ENCODE measurements around the gene SLC8A2.
"Not testable (repeated sequence)": the region's sequence is repeated elsewhere in the genome, so short reads cannot be mapped to it uniquely, and the experiment has no call there.

SLC8A2 gene

GRCh38 chr19:47428177-47428894 lies 43.4 kb downstream of the SLC8A2 start:
- peak; percentile 83 for DNase-seq

GRCh38 chr19:47427241-47428176 lies 44.2 kb downstream of the SLC8A2 start:
- DNase-seq = peak; percentile 74

- no peak for DNase-seq
Measured at GRCh38 chr19:47423203-47423882, 48.4 kb downstream of the SLC8A2 start.

DNA sequence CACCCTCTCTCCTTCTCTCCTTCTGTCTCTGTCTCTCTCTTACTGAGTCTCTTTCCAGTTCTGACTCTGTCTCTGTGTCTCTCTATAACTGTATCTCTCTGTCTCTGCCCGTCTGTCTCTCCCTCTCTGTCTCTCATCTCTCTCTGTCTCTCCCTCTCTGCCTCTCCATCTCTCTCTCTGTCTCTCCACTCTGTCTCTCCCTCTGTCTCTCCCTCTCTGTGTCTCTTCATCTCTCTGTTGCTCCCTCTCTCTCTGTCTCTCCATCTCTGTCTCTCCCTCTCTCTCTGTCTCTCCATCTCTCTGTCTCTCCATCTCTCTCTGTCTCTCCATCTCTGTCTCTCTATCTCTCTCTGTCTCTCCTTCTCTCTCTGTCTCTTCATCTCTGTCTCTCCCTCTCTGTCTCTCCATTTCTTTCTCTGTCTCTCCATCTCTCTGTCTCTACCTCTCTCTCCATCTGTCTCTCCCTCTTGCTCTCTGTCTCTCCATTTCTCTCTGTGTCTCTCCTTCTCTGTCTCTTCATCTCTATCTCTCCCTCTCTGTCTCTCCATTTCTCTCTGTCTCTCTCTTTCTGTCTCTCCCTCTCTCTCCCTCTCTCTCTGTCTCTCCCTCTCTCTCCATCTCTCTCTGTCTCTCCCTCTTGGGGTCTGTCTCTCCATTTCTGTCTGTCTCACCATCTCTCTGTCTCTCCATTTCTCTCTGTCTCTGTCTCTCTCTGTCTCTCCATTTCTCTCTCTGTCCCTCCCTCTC lies 49.1 kb downstream of the SLC8A2 start:
- no peak for DNase-seq

DNA sequence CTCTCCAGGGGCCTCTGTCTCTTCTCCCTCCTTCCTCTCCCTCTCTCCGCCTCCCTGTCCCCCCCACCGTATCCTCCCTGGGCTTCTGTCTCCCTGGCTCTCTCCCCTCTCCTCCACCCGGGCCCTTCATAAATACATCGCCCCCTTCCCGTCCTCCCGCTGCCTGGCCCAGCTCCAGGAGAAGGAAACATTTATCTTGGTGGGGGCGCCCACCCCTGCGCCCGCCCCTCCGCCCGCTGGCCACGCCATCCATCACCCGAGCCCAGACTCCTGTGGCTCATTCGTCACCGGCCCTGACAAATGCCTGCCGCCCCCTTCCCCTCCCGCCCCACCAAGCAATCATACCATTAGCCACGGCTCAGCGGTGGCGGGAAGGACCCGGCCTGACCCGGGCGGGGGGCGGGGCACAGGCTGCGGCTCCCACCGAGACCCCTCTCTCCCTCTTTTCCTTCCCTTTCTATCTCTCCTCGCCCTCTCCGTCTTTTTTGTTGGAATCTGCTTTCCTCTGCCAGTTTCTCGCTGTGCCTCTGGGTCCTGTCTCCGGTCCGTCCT lies 49.8 kb downstream of the SLC8A2 start:
- no peak for DNase-seq

- no peak for DNase-seq
Measured at GRCh38 chr19:47421244-47421786, 50.4 kb downstream of the SLC8A2 start.

- no peak for DNase-seq
Measured at GRCh38 chr19:47419789-47420188, 51.9 kb downstream of the SLC8A2 start.

- no peak for DNase-seq
Measured at GRCh38 chr19:47419030-47419783, 52.5 kb downstream of the SLC8A2 start, which contains the start of gene MEIS3. Gene MEIS3, minus strand, starts transcription at chr19:47419527. Its CDS starts 446 bp downstream, at chr19:47419081.

GRCh38 chr19:47418692-47419029 lies 53.0 kb downstream of the SLC8A2 start:
- DNase-seq = no peak

- DNase-seq = no peak
Measured at GRCh38 chr19:47417746-47418691, 53.7 kb downstream of the SLC8A2 start.

GRCh38 chr19:47417107-47417745 lies 54.5 kb downstream of the SLC8A2 start:
- DNase-seq = no peak

GRCh38 chr19:47416643-47416985 lies 55.1 kb downstream of the SLC8A2 start:
- no peak for DNase-seq

GRCh38 chr19:47415953-47416642 lies 55.6 kb downstream of the SLC8A2 start:
- DNase-seq = no peak

DNA sequence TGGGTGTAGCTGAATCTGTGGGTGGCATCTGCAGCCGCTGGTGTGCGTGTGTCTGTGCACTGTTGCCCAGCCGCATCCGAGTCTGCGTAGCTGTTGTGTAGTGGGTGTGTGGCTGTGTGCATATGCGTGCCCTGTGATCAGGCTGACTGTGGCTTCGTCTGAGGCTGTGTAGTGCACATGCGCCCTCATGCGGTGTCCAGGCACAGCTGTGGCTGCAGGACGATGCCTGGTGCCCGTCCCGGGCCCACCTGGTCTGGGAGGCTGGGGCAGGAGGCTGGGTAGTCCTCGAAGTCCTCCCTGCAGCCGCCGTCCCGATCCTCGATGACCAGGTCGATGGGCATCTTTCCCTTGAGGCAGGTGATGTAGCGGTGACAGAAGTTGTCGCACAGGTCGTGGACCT lies 57.2 kb downstream of the SLC8A2 start:
- DNase-seq = no peak

GRCh38 chr19:47413941-47414340 lies 57.8 kb downstream of the SLC8A2 start:
- DNase-seq = no peak

DNA sequence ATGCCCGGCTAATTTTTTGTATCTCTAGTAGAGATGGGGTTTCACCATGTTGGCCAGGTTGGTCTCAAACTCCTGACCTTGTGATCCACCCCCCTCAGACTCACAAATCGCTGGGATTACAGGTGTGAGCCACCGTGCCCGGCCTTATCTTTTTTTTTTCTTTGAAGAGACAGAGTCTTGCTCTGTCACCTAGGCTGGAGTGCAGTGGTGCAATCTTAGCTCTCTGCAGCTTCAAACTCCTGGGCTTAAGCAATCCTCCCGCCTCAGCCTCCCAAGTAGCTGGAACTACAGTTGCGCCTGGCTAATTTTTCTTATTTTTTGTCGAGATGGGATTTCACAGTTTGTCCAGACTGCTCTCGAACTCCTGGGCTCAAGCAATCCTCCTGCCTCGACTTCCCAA lies 60.0 kb downstream of the SLC8A2 start:
- DNase-seq = not testable (repeated sequence)

- no peak for DNase-seq
Measured at GRCh38 chr19:47411101-47411500, 60.6 kb downstream of the SLC8A2 start.

GRCh38 chr19:47408156-47408938 lies 63.3 kb downstream of the SLC8A2 start:
- no peak for DNase-seq

Data from activated naive CD4-positive, alpha-beta T cell treated with anti-CD3 and anti-CD28 coated beads, Interleukin-2, amount 50 U/mL, for 16 hours (primary cell).